Neutrophil (primary cell): ENCODE measurements around the gene ANKRD65.

Experiments
- H3K27ac ChIP-seq: fragments of 200-600 bp; sonication (generic); 2 replicates; pipeline ENCODE4 v1.5.1; 2016; ENCODE audit warnings: mild to moderate bottlenecking, moderate library complexity
- H3K27me3 ChIP-seq: fragments of 200-600 bp; sonication (generic); 2 replicates; pipeline ENCODE4 v1.6.0; 2016; ENCODE audit warnings: mild to moderate bottlenecking
- H3K36me3 ChIP-seq: fragments of 200-600 bp; sonication (generic); 2 replicates; pipeline ENCODE4 v1.5.1; 2017
- H3K4me1 ChIP-seq, 2 experiments: fragments of 200-600 bp in 1 of 2; sonication (generic) in 1 of 2; 1 replicate in 1 of 2; 2 replicates in 1 of 2; pipeline versions ENCODE4 v1.5.1 to v1.6.1; 2013 to 2016; ENCODE audit warnings: low read depth in 1 of 2, low read length in 1 of 2, mild to moderate bottlenecking in 1 of 2, moderate library complexity in 1 of 2; ENCODE audit not compliant: control insufficient read depth in 1 of 2, insufficient read depth in 1 of 2
- H3K4me3 ChIP-seq, 2 experiments: fragments of 200-600 bp in 1 of 2; sonication (generic) in 1 of 2; 1 replicate in 1 of 2; 2 replicates in 1 of 2; pipeline ENCODE4 v1.5.1; 2013 to 2016; ENCODE audit warnings: low read depth in 1 of 2, low read length in 1 of 2, mild to moderate bottlenecking in 1 of 2, moderate library complexity in 1 of 2
- H3K9me3 ChIP-seq: fragments of 200-600 bp; sonication (generic); 2 replicates; pipeline ENCODE4 v1.5.1; 2016
- TF ChIP-seq, protein P1 (sequence below): fragments of 200-600 bp; sonication (generic); IDR thresholded peaks from 2 replicates; pipeline ENCODE4 v1.5.1; 2016; ENCODE audit warnings: antibody characterized with exemption

ANKRD65 gene

GRCh38 chr1:1422465-1423244 lies 1.6 kb upstream of the ANKRD65 start:
- TF ChIP-seq, protein P1, sequence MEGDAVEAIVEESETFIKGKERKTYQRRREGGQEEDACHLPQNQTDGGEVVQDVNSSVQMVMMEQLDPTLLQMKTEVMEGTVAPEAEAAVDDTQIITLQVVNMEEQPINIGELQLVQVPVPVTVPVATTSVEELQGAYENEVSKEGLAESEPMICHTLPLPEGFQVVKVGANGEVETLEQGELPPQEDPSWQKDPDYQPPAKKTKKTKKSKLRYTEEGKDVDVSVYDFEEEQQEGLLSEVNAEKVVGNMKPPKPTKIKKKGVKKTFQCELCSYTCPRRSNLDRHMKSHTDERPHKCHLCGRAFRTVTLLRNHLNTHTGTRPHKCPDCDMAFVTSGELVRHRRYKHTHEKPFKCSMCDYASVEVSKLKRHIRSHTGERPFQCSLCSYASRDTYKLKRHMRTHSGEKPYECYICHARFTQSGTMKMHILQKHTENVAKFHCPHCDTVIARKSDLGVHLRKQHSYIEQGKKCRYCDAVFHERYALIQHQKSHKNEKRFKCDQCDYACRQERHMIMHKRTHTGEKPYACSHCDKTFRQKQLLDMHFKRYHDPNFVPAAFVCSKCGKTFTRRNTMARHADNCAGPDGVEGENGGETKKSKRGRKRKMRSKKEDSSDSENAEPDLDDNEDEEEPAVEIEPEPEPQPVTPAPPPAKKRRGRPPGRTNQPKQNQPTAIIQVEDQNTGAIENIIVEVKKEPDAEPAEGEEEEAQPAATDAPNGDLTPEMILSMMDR, result no peak
- Histone ChIP-seq H3K9me3 (no peaks in the 10 kb centered on the region), H3K4me3 (no peak overlapping the region), H3K4me1 (no peaks in the 10 kb centered on the region), H3K36me3 (no peaks in the 10 kb centered on the region), H3K27ac (no peak overlapping the region), H3K27me3 (peaks cover 94% of the 10 kb centered on the region)

DNA sequence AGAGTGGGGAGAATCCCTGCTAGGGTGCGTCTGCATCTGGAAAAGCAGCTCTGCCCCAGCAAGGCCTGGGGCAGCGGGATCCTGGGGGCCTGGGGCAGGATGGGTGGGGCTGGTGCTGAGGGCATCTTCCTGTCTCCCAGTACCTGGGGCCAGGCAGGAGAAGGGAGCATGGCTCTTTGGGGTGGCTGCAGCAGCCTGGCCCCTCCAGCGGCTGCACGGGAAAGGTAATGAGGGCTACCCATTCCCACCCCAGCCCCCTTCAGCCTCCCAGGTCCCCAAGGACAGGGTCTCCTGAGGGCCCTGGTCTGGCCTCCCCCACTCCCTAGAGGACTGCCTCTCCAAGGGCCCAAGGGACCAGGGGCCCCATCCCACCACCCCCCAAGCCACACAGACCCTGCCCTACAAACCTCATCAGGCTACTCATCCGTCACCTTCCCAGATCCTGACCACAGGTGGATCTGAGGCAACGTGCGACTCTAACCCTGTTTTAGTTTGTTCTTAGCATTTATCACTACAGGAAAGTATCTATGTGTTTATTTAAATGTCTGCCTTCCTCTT lies 910 bp upstream of the ANKRD65 start:
- Histone ChIP-seq H3K4me1 (no peaks in the 10 kb centered on the region), H3K27me3 (peaks cover 91% of the 10 kb centered on the region)
- TF ChIP-seq, protein P1, result no peak

DNA sequence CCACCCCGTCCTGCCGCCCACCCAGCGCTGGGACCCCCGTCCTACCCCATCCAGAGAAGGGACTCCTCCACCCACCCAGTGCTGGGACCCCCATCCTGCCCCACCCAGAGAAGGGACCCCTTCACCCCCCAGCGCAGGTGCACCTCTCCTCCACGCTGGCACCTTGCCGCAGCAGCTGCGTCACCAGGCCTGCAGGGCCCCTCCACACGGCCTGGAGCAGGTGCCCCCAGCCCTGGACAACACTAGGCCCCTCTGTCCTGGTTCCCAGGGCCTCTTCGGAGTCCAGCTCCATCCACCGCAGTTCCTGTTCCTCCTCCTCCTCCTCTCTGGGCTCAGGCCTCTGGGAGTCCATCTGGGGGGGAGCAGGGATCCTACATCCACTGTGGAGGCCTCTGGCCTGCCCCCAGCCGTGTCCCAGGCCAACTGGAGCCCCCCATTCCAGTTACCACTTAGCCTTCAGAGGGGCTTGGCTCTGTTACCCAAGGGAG lies 378 bp downstream of the ANKRD65 start:
- Histone ChIP-seq H3K27ac (no peak overlapping the region), H3K36me3 (no peaks in the 10 kb centered on the region), H3K4me3 (no peak overlapping the region), H3K27me3 (peaks cover 85% of the 10 kb centered on the region), H3K9me3 (no peaks in the 10 kb centered on the region), H3K4me1 (no peaks in the 10 kb centered on the region)
- TF ChIP-seq, protein P1, result no peak

More for the DNA sequence above, 910 bp upstream of the ANKRD65 start:
- Histone ChIP-seq H3K4me3 (no peak overlapping the region), H3K9me3 (no peaks in the 10 kb centered on the region), H3K27ac (no peak overlapping the region), H3K36me3 (no peaks in the 10 kb centered on the region)

GRCh38 chr1:1419813-1420653 lies 1.0 kb downstream of the ANKRD65 start:
- H3K27ac ChIP-seq, result no peak overlapping the region
- H3K9me3 ChIP-seq, result no peaks in the 10 kb centered on the region
- no peaks in the 10 kb centered on the region for H3K4me1 ChIP-seq
- H3K27me3 ChIP-seq, result peaks cover 85% of the 10 kb centered on the region
- TF ChIP-seq, protein P1, result no peak
- H3K4me3 ChIP-seq, result no peak overlapping the region
- no peaks in the 10 kb centered on the region for H3K36me3 ChIP-seq

DNA sequence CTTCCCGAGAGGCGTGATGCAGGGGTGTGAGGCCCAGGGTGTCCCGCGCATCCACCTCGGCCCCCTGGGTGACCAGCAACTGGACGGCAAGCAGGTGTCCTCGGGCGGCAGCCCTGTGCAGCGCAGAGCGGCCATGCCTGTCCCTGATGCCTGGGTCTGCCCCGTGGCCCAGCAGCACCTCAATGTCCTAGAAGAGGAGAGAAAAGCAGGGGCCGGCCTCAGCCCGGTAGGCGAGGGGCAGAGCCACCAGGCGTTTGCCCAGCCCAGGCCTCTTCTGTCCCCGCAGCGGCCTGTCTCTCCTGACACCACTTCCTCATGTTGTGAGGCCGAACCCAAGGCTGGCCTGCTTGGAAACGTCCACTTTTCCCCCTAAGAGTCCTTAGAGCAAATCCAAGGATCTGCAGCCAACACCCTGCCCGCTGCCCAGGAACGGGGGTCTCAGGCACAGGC lies 1.7 kb downstream of the ANKRD65 start:
- Histone ChIP-seq H3K9me3 (no peaks in the 10 kb centered on the region), H3K27me3 (peaks cover 84% of the 10 kb centered on the region), H3K27ac (no peak overlapping the region), H3K4me3 (no peak overlapping the region), H3K36me3 (no peaks in the 10 kb centered on the region), H3K4me1 (no peaks in the 10 kb centered on the region)
- TF ChIP-seq, protein P1, result no peak
